Stimulated activated CD4-positive, alpha-beta T cell treated with anti-CD3 and anti-CD28 coated beads, Interleukin-2, amount 100 ng/mL, for 48 hours (primary cell): ENCODE results near the gene HEATR1.
"Not testable (repeated sequence)": the region's sequence is repeated elsewhere in the genome, so short reads cannot be mapped to it uniquely, and the experiment has no call there.

ENCODE experiments used
- DNase-seq, 2 donors: peaks; one replicate each; pipeline ENCODE4 v3.0.0-alpha.2; 2020

Gene HEATR1

DNA sequence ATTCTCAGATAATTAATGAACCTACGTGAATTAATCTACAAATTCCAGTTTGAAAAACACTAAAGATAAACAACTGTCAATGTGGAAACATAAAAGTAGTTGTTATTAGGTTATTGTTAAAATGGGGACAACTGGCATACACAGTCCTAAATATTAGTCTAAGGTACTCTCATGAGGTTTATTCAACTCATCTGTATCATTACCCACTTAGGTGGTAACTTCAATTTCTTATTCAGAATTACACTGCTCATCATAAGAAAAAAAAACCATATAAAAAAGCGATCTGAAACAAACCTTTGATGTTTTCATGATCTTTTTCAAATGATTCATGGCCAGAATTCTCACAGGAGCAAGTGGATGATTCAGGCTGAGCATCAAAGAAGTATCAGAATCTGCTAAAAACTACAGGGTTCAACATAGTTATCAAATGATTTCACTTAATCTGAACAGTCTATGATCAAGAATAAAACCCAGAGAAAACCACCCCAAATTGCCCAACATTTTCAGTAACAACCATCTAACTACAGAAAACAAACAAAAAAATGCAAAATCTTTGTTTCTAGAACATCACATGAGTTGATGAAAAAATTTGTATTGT is 13.7 kb downstream of the HEATR1 start:
- DNase-seq, result no peak

DNA sequence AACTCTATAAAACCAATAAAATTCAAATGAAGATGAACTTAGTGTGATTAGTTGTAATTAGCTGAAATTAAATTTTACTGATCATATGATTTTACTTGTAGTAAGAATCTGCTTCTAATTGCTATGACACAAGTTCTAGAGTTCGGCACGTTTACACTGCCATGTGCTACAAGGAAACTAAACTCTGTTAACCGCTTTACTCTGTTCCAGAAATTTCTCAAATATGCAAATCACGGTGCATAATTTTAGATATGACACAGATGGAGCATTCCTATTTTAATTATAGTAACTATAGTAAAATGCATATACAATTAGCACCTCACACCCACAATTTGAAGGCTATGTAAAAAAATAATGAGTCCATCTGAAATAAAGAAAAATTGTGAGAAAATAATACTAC is 14.8 kb downstream of the HEATR1 start:
- no peak for DNase-seq

DNA sequence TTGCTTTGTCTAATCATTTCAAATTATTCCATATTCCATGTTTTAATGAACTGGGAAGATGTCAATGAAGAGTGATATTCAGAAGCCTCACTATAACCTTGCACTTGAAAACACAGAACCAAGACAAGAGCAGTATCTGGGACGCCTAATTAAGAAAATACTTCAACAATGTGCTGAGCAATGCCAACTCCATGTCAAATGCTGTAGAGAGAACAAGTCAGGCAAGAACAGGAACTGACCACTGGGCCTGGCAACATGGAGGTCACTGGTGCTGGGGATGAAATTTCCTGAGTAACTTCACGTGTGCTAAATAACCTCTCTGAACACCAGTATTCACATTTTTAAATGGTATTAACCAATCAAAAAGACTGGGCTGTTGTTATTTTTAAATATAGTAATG is 22.8 kb downstream of the HEATR1 start:
- DNase-seq, result no peak

DNA sequence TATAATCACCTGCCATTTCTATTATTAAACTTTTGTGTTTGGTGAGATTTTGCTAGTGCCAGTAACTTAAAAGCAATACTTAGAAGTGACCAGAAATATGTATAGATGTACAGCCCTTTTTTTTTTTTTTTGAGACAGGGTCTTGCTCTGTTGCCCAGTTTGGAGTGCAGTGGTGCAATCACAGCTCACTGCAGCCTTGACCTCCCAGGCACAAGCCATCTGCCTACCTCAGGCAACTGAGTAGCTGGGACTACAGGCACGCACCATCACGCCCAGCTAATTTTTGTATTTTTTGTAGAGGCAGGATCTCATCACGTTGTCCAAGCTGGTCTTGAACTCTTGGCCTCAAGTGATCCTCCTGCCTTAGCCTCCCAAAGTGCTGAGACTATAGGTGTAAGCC is 23.9 kb downstream of the HEATR1 start:
- not testable (repeated sequence) for DNase-seq

DNA sequence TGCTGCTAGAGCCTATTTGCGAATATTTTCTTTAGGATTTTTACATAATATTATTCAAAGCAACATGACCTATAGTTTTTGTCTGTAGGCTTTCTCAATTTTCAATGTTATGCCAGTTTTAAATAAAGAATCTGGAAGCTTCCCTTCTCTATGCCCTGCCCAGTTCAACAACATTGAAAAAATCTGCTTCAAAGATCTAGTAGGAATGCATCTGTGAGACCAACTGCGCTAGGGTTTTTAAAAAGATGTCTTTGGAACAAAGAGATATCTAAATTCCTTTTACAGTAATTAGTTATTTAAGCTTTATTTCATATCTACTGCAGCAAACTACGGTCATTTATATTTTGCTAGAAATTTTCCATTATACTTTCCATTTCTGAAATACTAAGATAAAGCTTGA is 25.7 kb downstream of the HEATR1 start:
- no peak for DNase-seq

DNA sequence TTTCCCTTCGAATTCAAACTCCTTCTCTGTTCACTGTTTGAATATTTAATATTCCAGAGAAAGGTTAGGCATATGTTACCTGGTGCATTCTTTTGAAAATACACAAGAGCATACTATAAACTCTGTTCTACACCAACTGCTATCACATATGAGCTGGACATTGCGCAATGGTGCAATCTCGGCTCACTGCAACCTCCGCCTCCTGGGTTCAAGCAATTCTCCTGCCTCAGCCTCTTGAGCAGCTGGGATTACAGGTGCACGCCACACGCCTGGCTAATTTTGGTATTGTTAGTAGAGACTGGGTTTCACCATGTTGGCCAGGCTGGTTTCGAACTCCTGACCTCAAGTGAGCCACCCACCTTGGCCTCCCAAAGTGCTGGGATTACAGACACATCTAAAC is 27.3 kb downstream of the HEATR1 start:
- DNase-seq, result not testable (repeated sequence)

DNA sequence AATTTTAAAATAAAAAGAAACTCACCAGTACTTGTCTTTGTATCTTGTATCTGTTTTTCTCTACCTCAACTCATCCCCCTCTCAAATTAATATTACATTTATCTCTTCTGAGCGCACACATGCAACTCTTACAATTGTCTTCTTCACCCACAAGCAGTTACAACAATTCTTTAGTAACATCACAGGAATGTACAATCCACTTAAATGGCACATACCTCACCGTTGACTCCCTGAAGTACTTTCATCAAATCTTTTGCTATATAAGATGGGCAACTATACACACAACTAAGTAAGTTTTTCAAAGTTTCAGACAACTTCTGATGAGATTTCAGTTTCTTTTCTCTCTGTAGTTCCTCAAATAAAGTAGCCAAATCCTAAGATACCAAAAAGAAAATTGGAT is 28.3 kb downstream of the HEATR1 start:
- DNase-seq, result no peak

DNA sequence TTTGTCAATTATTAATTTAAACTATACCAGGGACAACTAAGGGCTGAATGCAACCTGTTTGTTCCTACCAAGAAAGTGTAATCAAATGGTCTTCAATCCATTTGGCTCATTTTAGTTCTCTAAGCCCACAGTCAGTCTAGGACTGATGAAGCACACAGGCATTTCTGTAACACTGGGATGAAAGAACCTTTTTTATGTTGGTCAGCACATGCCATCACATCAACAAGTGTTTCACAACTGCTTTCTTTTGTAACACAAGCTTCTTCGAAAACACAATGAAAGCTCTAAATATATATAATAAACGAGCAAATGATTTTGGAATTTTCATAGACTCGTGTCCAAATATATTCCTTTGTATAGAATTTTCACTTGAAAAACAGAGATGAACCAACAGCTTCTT is 28.8 kb downstream of the HEATR1 start:
- no peak for DNase-seq

DNA sequence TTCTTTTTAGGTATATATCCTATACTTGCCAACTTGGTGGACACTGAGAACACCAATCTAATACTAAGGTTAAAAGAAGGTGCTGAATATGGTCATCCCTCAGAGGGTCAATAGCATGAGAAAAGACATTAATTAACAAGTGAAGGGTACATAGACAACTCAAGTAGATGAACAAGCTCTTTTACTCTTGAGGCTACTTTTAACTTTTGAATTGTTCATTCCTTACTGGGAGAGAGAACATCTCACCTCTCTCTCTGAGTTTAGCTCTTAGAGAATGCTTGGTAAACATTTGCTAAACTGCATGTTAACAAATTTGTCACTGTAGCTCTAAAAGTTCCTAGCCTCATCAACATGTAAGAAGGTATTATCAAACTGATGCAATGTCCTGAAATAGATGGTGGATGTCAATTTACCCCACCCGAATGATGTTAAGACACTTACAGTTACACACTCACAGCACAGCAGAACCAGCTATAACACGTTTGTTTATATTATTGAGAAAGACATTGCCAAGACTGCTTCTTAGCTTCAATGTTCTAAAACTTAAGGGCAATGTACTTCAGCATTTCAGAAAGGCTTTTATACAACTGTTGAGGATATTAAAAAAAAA is 35.9 kb downstream of the HEATR1 start:
- no peak for DNase-seq

DNA sequence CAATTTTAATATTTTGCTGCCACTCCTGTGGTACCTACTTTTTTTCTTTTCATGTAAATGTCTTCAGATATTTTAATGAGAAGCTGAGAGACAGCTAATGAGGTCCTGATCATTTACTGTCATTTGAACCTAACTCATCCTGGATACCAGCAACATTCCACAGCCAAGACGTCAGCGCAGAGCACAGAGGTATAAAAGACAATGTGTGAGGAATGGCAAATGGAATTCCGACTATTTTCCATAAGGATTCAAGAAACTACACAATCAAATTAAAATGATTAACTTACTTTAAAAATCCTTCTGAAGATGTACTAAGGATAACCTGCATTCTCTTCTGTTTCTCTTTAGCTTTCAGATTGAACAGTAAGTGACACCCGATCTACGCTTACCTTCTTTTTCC is 38.8 kb downstream of the HEATR1 start:
- DNase-seq, result no peak

DNA sequence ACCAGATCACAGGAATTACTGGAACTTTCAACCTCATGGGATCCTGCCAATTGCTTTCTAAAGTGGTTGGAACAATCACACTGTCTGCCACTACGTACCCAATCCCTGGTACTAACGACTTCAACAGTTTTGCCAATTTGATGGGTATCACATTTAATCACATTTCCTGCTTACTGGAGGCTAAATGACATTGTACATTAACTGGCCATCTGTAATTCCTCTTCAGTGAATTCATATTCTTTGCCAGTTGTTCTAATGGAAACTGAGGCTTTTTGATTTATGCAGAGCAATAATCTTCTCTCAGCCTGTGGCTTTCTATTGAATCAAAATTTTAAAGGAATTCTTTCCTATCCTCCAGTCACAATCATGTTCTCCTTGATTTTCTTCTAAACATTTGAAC is 42.3 kb downstream of the HEATR1 start:
- no peak for DNase-seq

DNA sequence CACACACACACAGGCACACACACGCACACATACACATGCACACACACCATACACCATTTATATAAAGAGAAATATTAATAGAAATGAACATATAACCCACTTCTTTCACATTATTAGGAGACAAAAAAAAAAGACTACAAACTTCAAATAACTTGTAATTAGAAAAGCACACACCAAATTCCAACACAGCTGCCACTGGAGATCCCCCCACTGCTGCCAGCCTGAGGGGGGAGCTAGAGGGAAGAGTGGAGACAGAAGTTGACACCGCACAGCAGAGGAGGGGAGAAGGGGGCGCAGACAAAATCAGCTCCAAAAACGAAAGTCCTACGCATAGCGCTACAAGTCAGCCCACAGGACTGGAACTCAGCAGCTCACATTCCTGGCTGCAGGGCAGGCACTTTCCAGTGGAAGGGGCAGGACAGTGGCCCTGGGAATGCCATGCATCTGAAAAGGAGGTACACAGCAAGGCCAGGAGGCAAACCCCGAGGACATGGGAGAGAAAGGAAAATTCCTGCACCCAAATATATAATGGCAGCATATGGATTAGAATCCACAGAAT is 44.0 kb downstream of the HEATR1 start:
- no peak for DNase-seq

DNA sequence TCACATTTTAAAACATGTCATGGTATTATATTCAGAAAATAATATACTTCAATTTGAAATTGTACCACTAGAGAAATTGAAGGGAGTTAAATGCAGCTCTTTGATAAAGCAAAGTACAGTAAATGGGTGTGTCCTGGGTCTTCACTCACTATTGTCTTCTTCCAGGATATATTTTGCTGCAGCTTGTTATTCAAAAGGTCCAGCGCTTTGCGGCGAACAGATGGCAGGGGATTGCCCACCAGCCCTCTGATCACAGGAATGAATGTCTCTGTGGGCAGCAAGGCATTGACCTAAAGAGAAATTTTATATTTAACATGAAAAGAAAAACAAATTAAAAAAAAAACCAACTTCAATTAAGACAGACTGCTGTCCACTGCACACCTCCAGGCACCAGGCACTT is 45.5 kb downstream of the HEATR1 start:
- no peak for DNase-seq

DNA sequence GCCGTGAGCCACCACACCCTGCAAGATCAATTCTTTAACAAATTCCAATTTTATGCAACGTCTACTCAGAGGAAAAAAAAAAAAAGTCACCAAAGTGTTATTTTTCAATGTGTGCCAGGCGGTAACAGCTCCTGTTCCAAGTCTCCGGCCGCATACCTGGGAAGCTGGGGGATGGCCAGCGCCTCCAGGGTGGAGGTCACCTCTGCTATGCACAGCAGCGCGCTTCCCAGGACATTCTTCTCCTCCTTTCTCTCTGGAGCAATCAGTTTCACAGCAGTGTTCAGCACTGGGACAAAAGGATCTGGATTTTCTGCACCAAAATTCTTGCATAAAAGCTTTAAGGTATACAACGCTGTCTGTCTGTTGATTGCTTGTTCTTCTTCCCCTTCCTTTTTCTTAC is 46.2 kb downstream of the HEATR1 start:
- no peak for DNase-seq

DNA sequence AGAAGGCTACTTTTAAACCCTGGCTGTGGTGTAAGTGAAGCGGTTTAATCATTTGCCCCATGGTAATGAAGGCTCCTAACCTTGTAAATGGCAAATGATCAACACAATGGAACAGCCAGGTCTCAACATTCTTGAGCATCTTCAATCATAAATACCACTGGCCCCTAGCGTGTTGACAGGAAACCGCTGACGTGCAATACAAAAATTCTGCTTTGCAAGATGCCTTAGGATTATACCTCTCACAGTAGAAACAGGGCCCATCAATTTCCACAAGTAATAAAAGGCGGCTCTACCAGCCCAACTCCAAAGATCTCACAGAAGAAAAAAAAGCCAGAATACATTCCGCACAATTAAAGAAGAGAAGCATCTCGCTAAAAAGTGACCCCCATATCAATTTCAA is 47.7 kb downstream of the HEATR1 start:
- no peak for DNase-seq

DNA sequence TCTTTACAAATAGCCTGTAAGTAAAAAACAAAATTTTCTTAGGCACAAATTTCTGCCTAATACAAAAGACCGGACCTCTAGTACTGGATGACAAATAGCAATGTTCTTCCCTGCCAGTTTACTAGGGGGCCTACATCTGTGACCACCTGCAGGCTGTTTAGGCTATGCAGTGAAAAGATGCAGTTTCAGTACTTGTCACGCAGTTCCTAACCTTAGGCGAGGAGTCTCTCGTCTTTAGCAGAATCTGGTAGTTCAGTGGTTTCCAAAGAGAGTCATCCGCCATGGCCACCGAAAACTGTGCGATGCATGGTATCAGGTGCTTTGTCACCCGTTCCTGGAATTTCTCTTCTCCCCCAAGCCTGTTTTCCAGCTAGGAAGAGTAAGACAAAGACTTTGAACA is 50.9 kb downstream of the HEATR1 start:
- no peak for DNase-seq

DNA sequence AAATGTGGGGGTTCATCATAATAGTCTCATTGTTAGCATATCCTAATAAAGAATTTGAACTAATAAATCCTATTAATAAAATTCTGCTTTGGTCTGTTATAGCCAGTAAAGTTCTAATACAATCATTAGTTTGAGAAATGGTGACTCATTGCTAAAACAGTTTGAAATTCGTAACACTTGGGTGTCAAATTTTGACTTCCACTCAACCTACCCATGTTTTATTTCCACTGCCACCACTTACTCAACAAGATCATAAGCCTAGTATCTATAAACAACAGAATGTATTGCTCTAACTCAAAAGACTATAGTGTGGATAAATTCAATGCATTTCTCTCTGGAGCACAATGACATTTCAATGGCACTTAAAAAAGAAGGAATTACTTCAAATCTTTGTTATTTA is 51.4 kb downstream of the HEATR1 start:
- DNase-seq, result no peak

DNA sequence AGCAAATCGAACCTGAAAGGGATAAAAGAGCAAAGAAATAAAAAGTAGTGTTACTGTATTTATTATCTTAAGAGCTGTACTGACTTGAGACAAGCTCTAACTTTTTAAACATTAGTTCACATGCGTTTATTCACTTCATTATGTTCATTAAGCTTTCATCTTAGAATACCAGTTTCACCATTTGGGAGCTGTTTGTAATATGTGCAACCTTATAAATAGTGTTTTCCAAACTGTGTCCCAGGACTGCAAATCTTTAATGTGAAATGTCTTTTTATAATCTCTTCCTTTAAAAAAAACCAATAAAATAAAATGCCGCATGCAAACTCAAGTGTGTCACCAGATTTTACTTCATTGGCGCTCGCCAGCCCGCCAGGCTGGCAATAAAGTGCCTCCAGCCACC is 52.2 kb downstream of the HEATR1 start:
- DNase-seq, result no peak

DNA sequence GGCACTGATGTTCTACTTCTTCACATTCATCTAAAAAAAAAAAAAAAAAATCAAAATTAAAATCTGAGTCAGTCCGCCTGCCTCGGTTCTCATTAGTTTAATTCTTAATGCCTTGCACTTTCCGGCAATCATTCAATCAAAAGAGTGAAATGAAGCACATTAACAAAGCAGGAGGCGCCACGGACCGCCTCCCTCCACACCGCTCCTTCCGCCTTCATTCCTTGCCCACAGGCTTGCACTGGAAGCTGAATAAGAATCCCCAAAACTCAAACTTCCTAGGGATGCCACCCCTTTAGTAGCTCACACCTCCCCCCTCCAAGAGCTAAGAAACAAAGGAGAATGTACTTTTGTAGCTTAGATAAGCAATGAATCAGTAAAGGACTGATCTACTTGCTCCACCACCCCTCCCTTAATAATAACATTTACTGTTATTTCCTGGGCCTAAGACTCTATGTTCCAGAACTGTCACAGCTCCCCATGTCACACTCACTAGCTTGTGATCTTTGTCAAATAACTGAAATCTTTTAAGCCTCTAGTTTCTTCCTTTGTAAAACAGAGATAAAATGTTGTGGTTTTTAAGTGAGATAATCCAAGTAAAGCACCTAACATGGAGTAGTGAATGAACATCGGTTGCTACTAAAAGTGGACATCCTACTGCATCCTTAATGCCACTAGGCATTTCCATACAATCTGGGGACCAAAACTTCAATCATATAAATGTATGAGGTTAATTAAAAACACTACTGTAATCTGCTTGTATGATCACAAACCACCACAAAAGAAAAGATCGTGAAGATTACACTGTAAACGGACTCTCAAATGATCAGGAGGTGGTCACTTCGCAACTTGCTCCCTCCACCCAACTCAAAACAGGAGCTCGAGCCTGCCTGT is 53.1 kb downstream of the HEATR1 start:
- DNase-seq, result no peak

DNA sequence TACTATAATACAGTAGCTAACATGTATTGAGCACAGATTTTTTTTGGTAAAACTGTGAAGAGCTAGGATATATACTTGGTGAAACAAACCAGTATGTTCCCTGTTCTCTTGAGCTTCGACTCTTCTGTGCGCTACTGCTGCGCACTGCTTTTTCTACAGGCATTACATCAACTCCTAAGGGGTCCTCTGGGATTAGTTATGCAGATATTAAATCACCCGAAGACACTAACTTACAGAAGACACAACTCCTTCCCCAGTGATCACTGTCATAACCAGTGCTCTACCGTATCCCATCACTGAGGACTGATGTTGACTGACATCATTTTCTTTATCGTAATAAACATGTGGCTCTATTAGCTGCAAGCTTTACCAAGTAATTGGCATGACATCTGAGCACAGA is 55.9 kb downstream of the HEATR1 start:
- DNase-seq, result no peak

DNA sequence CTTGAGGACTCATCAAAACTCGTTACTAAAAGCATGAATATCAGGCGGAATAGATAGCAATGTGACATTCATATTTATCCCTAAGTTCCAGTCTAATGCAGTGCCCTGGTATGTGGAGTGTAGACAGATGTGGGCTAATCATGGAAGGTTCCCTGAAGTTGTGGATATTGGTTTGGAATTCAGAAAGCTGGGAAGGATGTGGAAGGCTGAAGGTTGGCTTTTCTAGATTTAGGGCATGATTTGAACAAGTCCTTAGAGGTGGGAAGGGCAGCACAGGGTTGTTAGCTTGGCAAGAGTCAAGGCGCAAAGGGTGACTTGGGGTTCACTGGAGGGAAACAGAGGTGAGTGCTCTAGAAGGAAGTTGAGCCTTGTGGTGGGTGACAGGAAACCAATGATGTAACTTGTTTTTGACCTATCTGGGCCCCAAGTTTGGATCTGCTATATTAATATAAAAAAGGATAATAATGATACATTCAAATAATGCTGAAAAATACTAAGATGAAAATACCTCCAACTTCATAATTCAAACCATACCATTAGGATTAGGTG is 58.6 kb downstream of the HEATR1 start:
- DNase-seq, result no peak

DNA sequence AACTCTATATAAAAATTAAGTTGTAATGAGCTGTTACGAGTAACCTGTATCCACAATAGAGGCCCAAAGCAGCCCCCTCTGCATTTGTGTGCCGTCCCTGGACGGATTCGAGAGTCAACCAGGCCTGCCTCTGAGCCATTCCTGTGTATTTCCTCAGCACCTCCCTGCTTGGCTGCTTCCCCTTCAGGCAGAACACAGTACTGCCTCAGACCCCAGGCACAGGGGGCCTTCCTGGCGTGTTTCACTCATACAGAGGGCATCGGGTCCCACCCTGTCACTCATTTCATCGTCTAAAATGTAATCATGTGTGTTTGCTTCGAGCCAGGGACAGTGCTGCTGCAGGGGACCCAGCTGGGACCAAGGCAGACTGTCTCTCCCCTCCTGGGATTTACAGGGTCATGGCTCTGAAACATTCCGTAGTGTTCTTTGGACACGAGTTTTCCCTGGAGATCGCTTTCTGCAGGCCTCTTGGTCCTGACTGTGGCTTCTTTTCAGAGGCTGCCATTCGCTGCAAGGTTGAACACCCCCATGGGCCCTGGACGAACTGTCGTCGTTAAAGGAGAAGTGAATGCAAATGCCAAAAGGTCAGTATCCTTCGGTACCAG is 61.1 kb downstream of the HEATR1 start:
- no peak for DNase-seq

DNA sequence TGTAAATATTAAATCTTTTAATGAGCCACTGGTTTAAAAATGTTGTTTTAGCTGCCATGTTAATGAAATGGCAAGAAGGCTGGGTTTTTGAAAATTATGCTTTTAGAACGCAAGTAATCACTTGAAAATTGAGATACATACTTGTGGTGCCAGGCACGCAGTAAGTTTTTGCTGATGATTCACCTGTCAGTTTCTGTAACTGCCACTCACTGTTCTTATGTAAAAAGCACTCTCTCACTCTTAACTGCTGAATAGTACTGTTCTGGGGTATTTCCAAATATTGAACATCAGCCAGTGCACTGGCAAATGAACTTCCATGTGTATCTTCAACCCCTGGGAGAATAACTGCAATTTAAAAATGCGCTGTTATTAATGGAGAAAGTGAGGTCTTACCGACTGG is 62.6 kb downstream of the HEATR1 start:
- no peak for DNase-seq
